ENCODE measurements around the gene GAK. TPM values are rescaled to one million over a fixed set of nuclear protein-coding genes. Genes with fewer than 3 reads are reported as not detected.
A peak's percentile ranks its signal among the peaks of the same experiment; 100 is the strongest.

The GAK gene
- total and polyA plus RNA-seq, 10 donors = 112 to 249 (median 190) TPM

GRCh38 chr4:900073-900472, 32.0 kb downstream of the GAK start:
- no peak overlapping the region for H3K27ac ChIP-seq
- H3K36me3 ChIP-seq = peaks cover 2 to 100% (median 76%) of the 10 kb centered on the region in 6 donors
- WGBS, 5 donors = 93 to 95% (median 94%) methylated on average over 17 to 26 of the region's 26 CpGs

DNA sequence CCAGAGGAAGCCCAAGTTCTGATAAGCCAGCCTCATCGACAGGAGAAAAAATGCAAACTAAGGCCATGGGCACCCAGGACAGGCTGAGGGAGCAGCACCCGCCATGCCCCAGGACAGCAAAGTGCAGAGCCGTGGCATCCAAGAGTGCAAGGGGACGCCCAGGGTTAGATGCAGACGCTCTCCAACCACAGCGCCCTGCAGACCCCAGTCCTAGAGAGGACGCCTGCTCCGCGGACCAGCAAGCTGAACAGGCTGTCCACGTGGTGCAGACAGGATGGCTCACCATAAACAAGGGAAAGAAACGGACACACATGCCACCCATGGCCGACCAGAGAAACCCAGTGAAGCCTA, 32.6 kb downstream of the GAK start:
- Histone ChIP-seq H3K36me3 (peaks cover 2 to 100% (median 74%) of the 10 kb centered on the region in 6 donors), H3K4me1 (peaks cover 0 to 14% (median 0%) of the 10 kb centered on the region in 6 donors), H3K27ac (no peak overlapping the region), H3K4me3 (no peak overlapping the region), H3K9me3 (no peaks in the 10 kb centered on the region), H3K27me3 (replicated peaks in 1 of 7) (no peaks in the 10 kb centered on the region)
- WGBS, 5 donors = 90 to 97% (median 94%) methylated on average over 12 of the region's 12 CpGs
- intact Hi-C loops (cut with DNase I; ENCODE audit: low total_unique reads) = no loop called here
- TF ChIP-seq CTCF (IDR thresholded peaks at IDR 0.05 in 8 of 11, conservative IDR thresholded peaks at IDR 0.05 in 3 of 11) = no peak
- TF ChIP-seq POLR2A (IDR thresholded peaks at IDR 0.05) = no peak
- no peak for TF ChIP-seq POLR2AphosphoS5 (IDR thresholded peaks at IDR 0.05)
- DNase-seq = no peak

More at GRCh38 chr4:900073-900472, 32.0 kb downstream of the GAK start:
- no peak overlapping the region for H3K4me3 ChIP-seq
- H3K9me3 ChIP-seq = no peaks in the 10 kb centered on the region
- H3K4me1 ChIP-seq = peaks cover 0 to 14% (median 0%) of the 10 kb centered on the region in 6 donors
- intact Hi-C loops (cut with DNase I; ENCODE audit: low total_unique reads) = no loop called here
- TF ChIP-seq POLR2A (IDR thresholded peaks at IDR 0.05) = no peak
- no peak for TF ChIP-seq POLR2AphosphoS5 (IDR thresholded peaks at IDR 0.05)
- TF ChIP-seq CTCF (IDR thresholded peaks at IDR 0.05 in 8 of 11, conservative IDR thresholded peaks at IDR 0.05 in 3 of 11) = no peak
- DNase-seq = no peak
- H3K27me3 ChIP-seq (replicated peaks in 1 of 7) = no peaks in the 10 kb centered on the region

GRCh38 chr4:898869-899555, 33.1 kb downstream of the GAK start:
- H3K9me3 ChIP-seq = no peaks in the 10 kb centered on the region
- H3K27me3 ChIP-seq (replicated peaks in 1 of 7) = no peaks in the 10 kb centered on the region
- no peak overlapping the region for H3K4me3 ChIP-seq
- peaks cover 2 to 100% (median 74%) of the 10 kb centered on the region in 6 donors for H3K36me3 ChIP-seq
- 92 to 98% (median 94%) methylated on average over 27 of the region's 27 CpGs for WGBS, 5 donors
- peaks cover 0 to 14% (median 0%) of the 10 kb centered on the region in 6 donors for H3K4me1 ChIP-seq
- intact Hi-C loops (cut with DNase I; ENCODE audit: low total_unique reads) = no loop called here
- TF ChIP-seq CTCF (IDR thresholded peaks at IDR 0.05 in 8 of 11, conservative IDR thresholded peaks at IDR 0.05 in 3 of 11) = no peak
- TF ChIP-seq POLR2A (IDR thresholded peaks at IDR 0.05) = no peak
- peak in 1 of 3 donors; percentile 14 for TF ChIP-seq POLR2AphosphoS5 (IDR thresholded peaks at IDR 0.05)
- no peak overlapping the region for H3K27ac ChIP-seq
- DNase-seq = no peak

DNA sequence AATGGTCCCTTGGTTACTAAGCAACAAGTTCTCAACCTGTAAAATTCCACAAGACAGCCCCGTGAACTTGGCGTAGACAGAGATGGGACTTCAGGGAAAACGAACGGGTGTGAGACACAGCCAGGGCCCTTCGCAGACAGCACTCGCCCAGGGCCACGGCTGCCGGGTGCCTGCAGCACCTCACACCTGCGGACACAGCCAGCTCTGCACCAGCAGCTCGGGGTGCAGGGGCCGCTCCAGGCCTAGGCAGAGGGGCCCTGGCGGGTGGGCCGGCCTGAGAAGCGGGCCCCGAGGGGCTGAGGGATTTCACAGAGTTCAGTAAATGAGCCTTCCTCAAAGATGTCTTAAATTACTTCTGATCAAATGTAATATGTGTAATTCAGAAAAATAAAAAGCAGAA, 34.0 kb downstream of the GAK start:
- no peak overlapping the region for H3K4me3 ChIP-seq
- intact Hi-C loops (cut with DNase I; ENCODE audit: low total_unique reads) = no loop called here
- no peaks in the 10 kb centered on the region for H3K27me3 ChIP-seq (replicated peaks in 1 of 7)
- peaks cover 0 to 14% (median 0%) of the 10 kb centered on the region in 6 donors for H3K4me1 ChIP-seq
- TF ChIP-seq POLR2A (IDR thresholded peaks at IDR 0.05) (no peak), POLR2AphosphoS5 (IDR thresholded peaks at IDR 0.05) (no peak), CTCF (IDR thresholded peaks at IDR 0.05 in 8 of 11, conservative IDR thresholded peaks at IDR 0.05 in 3 of 11) (no peak)
- no peak for DNase-seq
- peaks cover 2 to 100% (median 75%) of the 10 kb centered on the region in 6 donors for H3K36me3 ChIP-seq
- H3K9me3 ChIP-seq = no peaks in the 10 kb centered on the region
- H3K27ac ChIP-seq = no peak overlapping the region
- WGBS, 5 donors = 92 to 97% (median 96%) methylated on average over 8 to 15 of the region's 15 CpGs

All from spleen (tissue), 11 donors.